SK-N-SH treated with all-trans-retinoic acid at 6 μM for 48 hours (cell line): ENCODE results near the gene ATF6B.

Source experiments
- ATAC-seq: fragments of 200-7000 bp; cut with Tn5 transposase; 3 replicates; pipeline ENCODE4 v1.9.1; 2020; ENCODE audit warnings: mild to moderate bottlenecking, moderate library complexity
- ARNTL ChIP-seq: fragments of 450-650 bp; formaldehyde crosslinking; IDR thresholded peaks from 2 replicates; pipeline ENCODE4 v1.5.0; 2020; ENCODE audit warnings: low read depth, mild to moderate bottlenecking, moderate library complexity, borderline replicate concordance
- BACH2 ChIP-seq: fragments of 250-450 bp; sonication (Bioruptor Pico); IDR thresholded peaks from 2 replicates; pipeline ENCODE4 v1.9.0; 2021; ENCODE audit warnings: mild to moderate bottlenecking, borderline replicate concordance
- CREB5 ChIP-seq: fragments of 250-450 bp; sonication (Bioruptor Pico); IDR thresholded peaks from 2 replicates; pipeline ENCODE4 v1.5.1; 2020; ENCODE audit warnings: low read depth, mild to moderate bottlenecking, moderate library complexity
- CSRNP3 ChIP-seq: fragments of 250-450 bp; sonication (Bioruptor Pico); IDR thresholded peaks from 2 replicates; pipeline ENCODE4 v1.5.1; 2021; ENCODE audit warnings: mild to moderate bottlenecking, moderate library complexity
- ESRRG ChIP-seq: fragments of 250-450 bp; sonication (Bioruptor Pico); IDR thresholded peaks from 2 replicates; pipeline ENCODE4 v1.6.1; 2021; ENCODE audit warnings: mild to moderate bottlenecking
- ISL1 ChIP-seq: fragments of 250-450 bp; sonication (Bioruptor Pico); IDR thresholded peaks from 2 replicates; pipeline ENCODE4 v2.1.2; 2022; ENCODE audit warnings: mild to moderate bottlenecking, moderate library complexity
- OSR1 ChIP-seq: fragments of 250-450 bp; sonication (Bioruptor Pico); IDR thresholded peaks from 2 replicates; pipeline ENCODE4 v1.8.0; 2022; ENCODE audit warnings: moderate library complexity, mild to moderate bottlenecking, inconsistent platforms
- PATZ1 ChIP-seq: fragments of 250-450 bp; sonication (Bioruptor Pico); IDR thresholded peaks from 2 replicates; pipeline ENCODE4 v1.8.0; 2020; ENCODE audit warnings: mild to moderate bottlenecking, moderate library complexity, borderline replicate concordance
- POU6F1 ChIP-seq: fragments of 250-450 bp; sonication (Bioruptor Pico); IDR thresholded peaks from 2 replicates; pipeline ENCODE4 v1.8.0; 2021; ENCODE audit warnings: low read depth, mild to moderate bottlenecking, moderate library complexity, borderline replicate concordance
- PPARA ChIP-seq: fragments of 250-450 bp; sonication (Bioruptor Pico); IDR thresholded peaks from 2 replicates; pipeline ENCODE4 v1.5.0; 2020; ENCODE audit warnings: mild to moderate bottlenecking, borderline replicate concordance
- SNAI2 ChIP-seq: fragments of 250-450 bp; sonication (Bioruptor Pico); IDR thresholded peaks from 2 replicates; pipeline ENCODE4 v1.5.0; 2020; ENCODE audit warnings: mild to moderate bottlenecking, moderate library complexity
- TOX ChIP-seq: fragments of 250-450 bp; sonication (Bioruptor Pico); IDR thresholded peaks from 2 replicates; pipeline ENCODE4 v1.8.0; 2021; ENCODE audit warnings: mild to moderate bottlenecking, moderate library complexity, borderline replicate concordance
- TSHZ2 ChIP-seq: fragments of 250-450 bp; sonication (Bioruptor Pico); IDR thresholded peaks from 2 replicates; pipeline ENCODE4 v1.5.0; 2020; ENCODE audit warnings: mild to moderate bottlenecking, moderate library complexity
- ZC3H10 ChIP-seq: fragments of 250-450 bp; sonication (Bioruptor Pico); IDR thresholded peaks from 2 replicates; pipeline ENCODE4 v1.5.1; 2021; ENCODE audit warnings: mild to moderate bottlenecking, moderate library complexity
- ZFP3 ChIP-seq: fragments of 250-450 bp; sonication (Bioruptor Pico); IDR thresholded peaks from 2 replicates; pipeline ENCODE4 v1.5.0; 2020; ENCODE audit warnings: mild to moderate bottlenecking, moderate library complexity
- ZFP30 ChIP-seq: fragments of 450-650 bp; formaldehyde crosslinking; IDR thresholded peaks from 2 replicates; pipeline ENCODE4 v1.5.0; 2022; ENCODE audit warnings: mild to moderate bottlenecking, moderate library complexity
- ZNF565 ChIP-seq: fragments of 450-650 bp; formaldehyde crosslinking; conservative IDR thresholded peaks from 2 replicates; pipeline ENCODE4 v1.5.0; 2020; ENCODE audit warnings: low read depth, mild to moderate bottlenecking, moderate library complexity
- ZNF70 ChIP-seq: fragments of 450-650 bp; formaldehyde crosslinking; IDR thresholded peaks from 2 replicates; pipeline ENCODE4 v1.5.0; 2020; ENCODE audit warnings: mild to moderate bottlenecking, moderate library complexity
- ZNF8 ChIP-seq: fragments of 450-650 bp; formaldehyde crosslinking; IDR thresholded peaks from 2 replicates; pipeline ENCODE4 v1.5.0; 2020; ENCODE audit warnings: mild to moderate bottlenecking, moderate library complexity

The ATF6B gene

GRCh38 chr6:32073101-32073500 lies 54.9 kb downstream of the ATF6B start:
- no peak for ATAC-seq
- TF ChIP-seq TOX (no peak), PPARA (CRISPR knock-in tag) (no peak), ZFP30 (CRISPR knock-in tag) (no peak), BACH2 (CRISPR knock-in tag) (no peak), POU6F1 (CRISPR knock-in tag) (no peak), TSHZ2 (CRISPR knock-in tag) (no peak), ESRRG (CRISPR knock-in tag) (no peak)

- TF ChIP-seq ZNF565 (CRISPR knock-in tag) (no peak), CREB5 (CRISPR knock-in tag) (no peak), PATZ1 (CRISPR knock-in tag) (no peak), ZC3H10 (CRISPR knock-in tag) (no peak), TOX (no peak), ZNF70 (CRISPR knock-in tag) (no peak), ISL1 (no peak), ZFP30 (CRISPR knock-in tag) (no peak), CSRNP3 (no peak), SNAI2 (CRISPR knock-in tag) (no peak), ZNF8 (CRISPR knock-in tag) (no peak), ARNTL (CRISPR knock-in tag) (no peak), ZFP3 (CRISPR knock-in tag) (no peak), TSHZ2 (CRISPR knock-in tag) (no peak), OSR1 (CRISPR knock-in tag) (no peak), PPARA (CRISPR knock-in tag) (no peak)
- ATAC-seq = no peak
Observed at GRCh38 chr6:32070814-32071543, 57.1 kb downstream of the ATF6B start.
